Prostate gland (tissue), 2 donors: ENCODE data around the gene FAM89A.

Source experiments
- POLR2A ChIP-seq: fragments of 450-650 bp; IDR thresholded peaks from one replicate; pipeline ENCODE4 v1.6.1; 2016; ENCODE audit warnings: antibody characterized with exemption, mild to moderate bottlenecking
- POLR2AphosphoS5 ChIP-seq: sonication (generic); formaldehyde crosslinking; IDR thresholded peaks from one replicate; pipeline ENCODE4 v1.6.1; 2017; ENCODE audit warnings: antibody characterized with exemption
- TF ChIP-seq, protein P1 (sequence below), 4 experiments: fragments of 200-600 bp in 2 of 4; fragments of 450-650 bp in 2 of 4; sonication (generic) in 2 of 4; IDR thresholded peaks; 1 replicate in 3 of 4; 2 replicates in 1 of 4; pipeline ENCODE4 v1.5.1; 2016 to 2019; ENCODE audit warnings: antibody characterized with exemption in 4 of 4, mild to moderate bottlenecking in 2 of 4, moderate library complexity in 2 of 4

DNA sequence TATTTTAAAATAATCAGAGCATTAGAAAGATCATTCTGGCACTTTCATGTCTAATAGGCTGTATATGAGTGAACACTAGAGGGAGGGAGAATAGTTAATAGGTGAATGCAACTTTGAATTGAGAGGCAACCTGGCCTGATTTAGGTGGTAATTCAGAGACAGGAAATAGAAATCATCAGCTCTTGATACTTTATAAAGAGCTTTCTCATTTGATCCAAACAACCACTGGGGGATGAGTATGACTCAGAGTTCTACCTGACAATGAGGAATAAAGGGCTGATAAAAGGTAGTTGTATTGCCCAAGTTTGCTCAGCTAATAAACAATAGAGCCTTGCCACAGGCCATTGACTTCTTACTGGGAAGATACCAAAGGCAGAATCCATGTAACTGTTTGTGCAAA lies 5.2 kb upstream of the FAM89A start:
- TF ChIP-seq POLR2AphosphoS5 (no peak), POLR2A (no peak)
- TF ChIP-seq, protein P1, sequence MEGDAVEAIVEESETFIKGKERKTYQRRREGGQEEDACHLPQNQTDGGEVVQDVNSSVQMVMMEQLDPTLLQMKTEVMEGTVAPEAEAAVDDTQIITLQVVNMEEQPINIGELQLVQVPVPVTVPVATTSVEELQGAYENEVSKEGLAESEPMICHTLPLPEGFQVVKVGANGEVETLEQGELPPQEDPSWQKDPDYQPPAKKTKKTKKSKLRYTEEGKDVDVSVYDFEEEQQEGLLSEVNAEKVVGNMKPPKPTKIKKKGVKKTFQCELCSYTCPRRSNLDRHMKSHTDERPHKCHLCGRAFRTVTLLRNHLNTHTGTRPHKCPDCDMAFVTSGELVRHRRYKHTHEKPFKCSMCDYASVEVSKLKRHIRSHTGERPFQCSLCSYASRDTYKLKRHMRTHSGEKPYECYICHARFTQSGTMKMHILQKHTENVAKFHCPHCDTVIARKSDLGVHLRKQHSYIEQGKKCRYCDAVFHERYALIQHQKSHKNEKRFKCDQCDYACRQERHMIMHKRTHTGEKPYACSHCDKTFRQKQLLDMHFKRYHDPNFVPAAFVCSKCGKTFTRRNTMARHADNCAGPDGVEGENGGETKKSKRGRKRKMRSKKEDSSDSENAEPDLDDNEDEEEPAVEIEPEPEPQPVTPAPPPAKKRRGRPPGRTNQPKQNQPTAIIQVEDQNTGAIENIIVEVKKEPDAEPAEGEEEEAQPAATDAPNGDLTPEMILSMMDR (IDR thresholded peaks at IDR 0.05): no peak
